GM12878 (cell line): ENCODE results near the gene PDCD10.

ENCODE experiments used
- BCL11A ChIP-seq: IDR thresholded peaks from 2 replicates; pipeline ENCODE4 v1.6.1; 2011; ENCODE audit warnings: low read depth, low read length
- BMI1 ChIP-seq: fragments of 450-650 bp; IDR thresholded peaks from 2 replicates; pipeline ENCODE4 v1.6.1; 2016; ENCODE audit warnings: mild to moderate bottlenecking, moderate library complexity, borderline replicate concordance
- BRCA1 ChIP-seq: IDR thresholded peaks from 2 replicates; pipeline ENCODE4 v1.6.1; 2011; ENCODE audit warnings: low read depth, low read length, improper control_type of control experiment
- CBFB ChIP-seq: IDR thresholded peaks from 2 replicates; pipeline ENCODE4 v1.6.1; 2016; ENCODE audit warnings: antibody characterized with exemption, low read depth
- ESRRA ChIP-seq: IDR thresholded peaks from 2 replicates; pipeline ENCODE4 v1.6.1; 2012; ENCODE audit warnings: mild to moderate bottlenecking, low read length, improper control_type of control experiment
- ETV6 ChIP-seq, 2 experiments: fragments of 450-650 bp in 1 of 2; IDR thresholded peaks in 1 of 2; conservative IDR thresholded peaks in 1 of 2; 2 replicates each; pipeline ENCODE4 v1.6.1; 2014; ENCODE audit warnings: antibody characterized with exemption in 1 of 2, borderline replicate concordance in 1 of 2, low read depth in 1 of 2, mild to moderate bottlenecking in 1 of 2, moderate library complexity in 1 of 2
- EZH2 ChIP-seq: IDR thresholded peaks from 2 replicates; pipeline ENCODE4 v1.6.1; 2012; ENCODE audit warnings: low read depth, mild to moderate bottlenecking, control low read depth, inconsistent platforms, low read length, borderline replicate concordance; ENCODE audit not compliant: control insufficient read depth
- FOXK2 ChIP-seq: fragments of 450-650 bp; IDR thresholded peaks from 2 replicates; pipeline ENCODE4 v1.6.1; 2017; ENCODE audit warnings: mild to moderate bottlenecking, moderate library complexity
- JUNB ChIP-seq: IDR thresholded peaks from 2 replicates; pipeline ENCODE4 v1.6.1; 2016; ENCODE audit warnings: antibody characterized with exemption, mild to moderate bottlenecking
- PBX3 ChIP-seq: IDR thresholded peaks from 2 replicates; pipeline ENCODE4 v1.6.1; 2011; ENCODE audit warnings: mild to moderate bottlenecking, low read depth, low read length, moderate library complexity; ENCODE audit not compliant: insufficient replicate concordance
- POLR2A ChIP-seq: IDR thresholded peaks from 2 replicates; pipeline ENCODE4 v1.6.1; 2011; ENCODE audit warnings: low read depth, mild to moderate bottlenecking, low read length
- SIN3A ChIP-seq: IDR thresholded peaks from 2 replicates; pipeline ENCODE4 v1.6.1; 2012; ENCODE audit warnings: low read depth, low read length, improper control_type of control experiment
- YY1 ChIP-seq: IDR thresholded peaks from 2 replicates; pipeline ENCODE4 v1.6.1; 2011; ENCODE audit warnings: low read depth, mild to moderate bottlenecking, low read length
- TF ChIP-seq, protein P1 (sequence below), 3 experiments: IDR thresholded peaks in 2 of 3; conservative IDR thresholded peaks in 1 of 3; 2 replicates each; pipeline ENCODE4 v1.5.1; 2011; ENCODE audit warnings: low read depth in 3 of 3, low read length in 3 of 3, mild to moderate bottlenecking in 3 of 3, control low read depth in 2 of 3, moderate library complexity in 2 of 3, inconsistent platforms in 1 of 3, mixed read lengths in 1 of 3; ENCODE audit not compliant: control insufficient read depth in 2 of 3, insufficient read depth in 1 of 3; ENCODE audit errors: extremely low read depth in 1 of 3

DNA sequence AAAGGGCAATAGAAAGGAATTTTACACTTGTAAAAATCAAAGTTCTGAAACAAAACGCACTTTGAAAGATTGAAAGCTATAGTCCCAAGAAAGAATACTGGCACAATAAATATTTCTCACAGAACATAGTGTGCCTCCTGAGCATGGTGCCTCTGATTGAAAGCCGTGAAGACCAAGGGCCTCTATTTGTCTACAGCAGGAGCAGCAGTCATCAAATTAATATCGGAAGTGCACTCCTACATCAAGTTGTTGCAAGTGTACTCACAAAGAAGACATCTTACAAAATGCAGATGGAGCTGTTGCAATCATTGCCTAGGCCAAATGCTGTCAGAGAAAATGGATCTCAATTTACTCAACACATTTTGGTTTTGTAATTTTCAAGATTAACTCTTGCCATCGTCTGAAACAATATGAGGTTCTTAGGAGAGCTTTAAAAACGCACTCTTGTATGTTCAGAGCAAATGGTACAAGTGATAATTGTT lies 71.7 kb downstream of the PDCD10 start:
- TF ChIP-seq FOXK2 (no peak), EZH2 (no peak), POLR2A (no peak), CBFB (no peak), BRCA1 (no peak), ETV6 (conservative IDR thresholded peaks at IDR 0.05 in 1 of 2, IDR thresholded peaks at IDR 0.05 in 1 of 2; ENCODE audit: borderline replicate concordance in 1 of 2, low read depth in 1 of 2) (no peak), YY1 (no peak), BCL11A (no peak), BMI1 (no peak), JUNB (no peak), PBX3 (no peak), ESRRA (no peak), SIN3A (no peak)
- TF ChIP-seq, protein P1, sequence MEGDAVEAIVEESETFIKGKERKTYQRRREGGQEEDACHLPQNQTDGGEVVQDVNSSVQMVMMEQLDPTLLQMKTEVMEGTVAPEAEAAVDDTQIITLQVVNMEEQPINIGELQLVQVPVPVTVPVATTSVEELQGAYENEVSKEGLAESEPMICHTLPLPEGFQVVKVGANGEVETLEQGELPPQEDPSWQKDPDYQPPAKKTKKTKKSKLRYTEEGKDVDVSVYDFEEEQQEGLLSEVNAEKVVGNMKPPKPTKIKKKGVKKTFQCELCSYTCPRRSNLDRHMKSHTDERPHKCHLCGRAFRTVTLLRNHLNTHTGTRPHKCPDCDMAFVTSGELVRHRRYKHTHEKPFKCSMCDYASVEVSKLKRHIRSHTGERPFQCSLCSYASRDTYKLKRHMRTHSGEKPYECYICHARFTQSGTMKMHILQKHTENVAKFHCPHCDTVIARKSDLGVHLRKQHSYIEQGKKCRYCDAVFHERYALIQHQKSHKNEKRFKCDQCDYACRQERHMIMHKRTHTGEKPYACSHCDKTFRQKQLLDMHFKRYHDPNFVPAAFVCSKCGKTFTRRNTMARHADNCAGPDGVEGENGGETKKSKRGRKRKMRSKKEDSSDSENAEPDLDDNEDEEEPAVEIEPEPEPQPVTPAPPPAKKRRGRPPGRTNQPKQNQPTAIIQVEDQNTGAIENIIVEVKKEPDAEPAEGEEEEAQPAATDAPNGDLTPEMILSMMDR (IDR thresholded peaks at IDR 0.05 in 2 of 3, conservative IDR thresholded peaks at IDR 0.05 in 1 of 3; ENCODE audit: control insufficient read depth in 2 of 3, extremely low read depth in 1 of 3, insufficient read depth in 1 of 3, low read depth in 3 of 3, low read length in 3 of 3) = no peak
